Endothelial cell of umbilical vein (primary cell): ENCODE results near the gene RAD18. TPM values are rescaled to one million over a fixed set of nuclear protein-coding genes. Genes with fewer than 3 reads are reported as not detected.

Experiments
- BruUV-seq: library from RNA; stranded (reverse); fragments of 400-500 nt; replicated peaks from 2 replicates; lab custom pipeline; 2021; lab: Mats Ljungman, UMichigan
- CTCF ChIA-PET: fragments of 300-600, 350-600 bp; sonication (Branson Sonifier 250); formaldehyde crosslinking; loops from one replicate; lab custom pipeline; 2021; ENCODE audit warnings: antibody characterized with exemption, inconsistent platforms; lab: Charles Lee
- POLR2A ChIA-PET: fragments of 300-600, 350-600 bp; sonication (Branson Sonifier 250); formaldehyde crosslinking; loops from one replicate; lab custom pipeline; 2021; ENCODE audit warnings: antibody characterized with exemption, inconsistent platforms; lab: Charles Lee
- DNase-seq: peaks from one replicate; pipeline ENCODE4 v3.0.0-alpha.2; 2011; ENCODE audit warnings: low read depth, low spot score
- FAIRE-seq: peaks from 2 replicates; lab custom pipeline; 2011; peaks lifted over from hg19 to GRCh38; lab: Jason Lieb, UNC
- H2AFZ ChIP-seq: 2 replicates; pipeline ENCODE4 v1.6.0; 2012; ENCODE audit warnings: low read depth, low read length, control low read depth, inconsistent platforms
- H3K27ac ChIP-seq: 2 replicates; pipeline ENCODE4 v1.5.1; 2011; ENCODE audit warnings: low read depth, mild to moderate bottlenecking, control low read depth, low read length, moderate library complexity; ENCODE audit not compliant: insufficient read depth
- H3K27me3 ChIP-seq, 2 experiments: 2 replicates each; pipeline versions ENCODE4 v1.6.0 to v1.6.1; 2011; ENCODE audit warnings: low read length in 2 of 2, mixed read lengths in 1 of 2; ENCODE audit not compliant: control insufficient read depth in 2 of 2, insufficient read depth in 2 of 2
- H3K36me3 ChIP-seq, 2 experiments: 2 replicates in 1 of 2; 3 replicates in 1 of 2; pipeline ENCODE4 v1.5.1; 2011; ENCODE audit warnings: low read length in 2 of 2, mild to moderate bottlenecking in 1 of 2, moderate library complexity in 1 of 2; ENCODE audit not compliant: control insufficient read depth in 2 of 2, insufficient read depth in 2 of 2; ENCODE audit errors: extremely low read depth in 1 of 2
- H3K4me1 ChIP-seq: 3 replicates; pipeline ENCODE4 v1.5.1; 2011; ENCODE audit warnings: mild to moderate bottlenecking, low read length; ENCODE audit not compliant: control insufficient read depth, insufficient read depth; ENCODE audit errors: extremely low read depth
- H3K4me2 ChIP-seq: 2 replicates; pipeline ENCODE4 v1.6.1; 2011; ENCODE audit warnings: low read length, control low read depth, mixed read lengths; ENCODE audit not compliant: insufficient read depth
- H3K4me3 ChIP-seq, 3 experiments: fragments of 200-600 bp in 1 of 3; sonication (generic), shearing (Covaris generic) in 1 of 3; replicated peaks in 1 of 3; 2 replicates each; pipeline ENCODE4 v1.5.1; 2011 to 2016; ENCODE audit warnings: control low read depth in 3 of 3, low read length in 3 of 3, mild to moderate bottlenecking in 2 of 3, inconsistent platforms in 1 of 3, low read depth in 1 of 3, moderate library complexity in 1 of 3; ENCODE audit not compliant: insufficient read depth in 1 of 3
- H3K79me2 ChIP-seq: 2 replicates; pipeline ENCODE4 v1.6.0; 2012; ENCODE audit warnings: low read length, inconsistent platforms; ENCODE audit not compliant: control insufficient read depth, insufficient read depth
- H3K9ac ChIP-seq: replicated peaks from 2 replicates; pipeline ENCODE3; 2011; ENCODE audit warnings: low read length, control low read depth; ENCODE audit not compliant: insufficient read depth; ENCODE audit errors: extremely low read depth
- H3K9me1 ChIP-seq: replicated peaks from 3 replicates; pipeline ENCODE4 v1.6.0; 2011; ENCODE audit warnings: mild to moderate bottlenecking, low read length; ENCODE audit not compliant: control insufficient read depth, insufficient read depth; ENCODE audit errors: extremely low read depth
- H3K9me3 ChIP-seq: replicated peaks from 2 replicates; pipeline ENCODE4 v1.5.1; 2012; ENCODE audit warnings: low read length, inconsistent platforms; ENCODE audit not compliant: control insufficient read depth, insufficient read depth
- H4K20me1 ChIP-seq: replicated peaks from 2 replicates; pipeline ENCODE3; 2011; ENCODE audit warnings: mild to moderate bottlenecking, low read length; ENCODE audit not compliant: control insufficient read depth, insufficient read depth; ENCODE audit errors: extremely low read depth
- EZH2 ChIP-seq: IDR thresholded peaks from 2 replicates; pipeline ENCODE4 v1.6.1; 2012; ENCODE audit warnings: borderline replicate concordance, low read depth, mild to moderate bottlenecking, moderate library complexity, low read length, inconsistent platforms; ENCODE audit not compliant: severe bottlenecking
- FOS ChIP-seq: IDR thresholded peaks from 2 replicates; pipeline ENCODE4 v1.6.1; 2011; ENCODE audit warnings: mild to moderate bottlenecking, low read length, moderate library complexity, borderline replicate concordance; ENCODE audit not compliant: insufficient read depth
- JUN ChIP-seq: IDR thresholded peaks from 2 replicates; pipeline ENCODE4 v1.6.1; 2011; ENCODE audit warnings: borderline replicate concordance, low read depth; ENCODE audit not compliant: insufficient read length, insufficient read depth
- POLR2AphosphoS5 ChIP-seq: IDR thresholded peaks from 2 replicates; pipeline ENCODE4 v1.6.1; 2012; ENCODE audit warnings: low read depth, mild to moderate bottlenecking, control low read depth, low read length, moderate library complexity; ENCODE audit not compliant: insufficient read depth
- dilution Hi-C: fragments of 300-500 bp; cut with MboI; formaldehyde crosslinking; loops from one replicate; pipeline ENCODE4 v1.15.0; 2019; ENCODE audit warnings: low sequenced_read_pairs; ENCODE audit not compliant: extremely low pct_ligation_motif_present
- intact Hi-C: fragments of 100-400 bp; cut with micrococcal nuclease; formaldehyde crosslinking; loops from one replicate; pipeline ENCODE4 v1.10.0; 2022
- polyA plus RNA-seq, 4 experiments: library from polyadenylated mRNA; depleted of rRNA in 3 of 4; stranded (reverse) in 3 of 4; unstranded in 1 of 4; fragments of >200 nt; gene quantifications; 2 replicates each; pipeline versions ENCODE4 v1.2.1 to v1.2.3, GENCODE V29; 2011 to 2012; ENCODE audit warnings: missing spikeins in 1 of 4
- total RNA-seq: library from RNA; stranded (reverse); gene quantifications from 2 replicates; pipeline ENCODE4 v1.2.3, GENCODE V29; 2021

The RAD18 gene
- total and polyA plus RNA-seq, 2 donors (not counting 3 experiments of a cell fraction or from before 2014, with no cell fraction given), result 7.9 to 23.8 TPM

DNA sequence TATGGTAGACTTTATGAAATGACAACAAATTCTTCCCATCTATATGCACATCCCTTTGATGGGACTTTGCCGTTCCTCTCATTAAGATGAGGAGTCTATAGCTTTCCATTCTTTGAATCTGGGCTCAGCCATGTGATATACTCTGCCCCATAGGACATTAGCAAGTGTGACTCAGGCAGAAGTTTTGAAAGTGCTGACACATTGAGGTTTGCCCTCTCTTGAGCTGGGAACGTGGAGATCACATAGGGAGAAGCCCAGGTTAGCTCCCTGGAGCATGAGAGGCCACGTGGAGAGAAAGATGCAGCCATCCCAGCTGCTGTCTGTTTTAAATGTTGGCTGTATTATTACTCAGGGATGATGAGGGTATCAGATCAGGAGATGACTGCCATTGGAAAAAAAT, 126.1 kb downstream of the RAD18 start:
- H3K79me2 ChIP-seq, result no peaks in the 10 kb centered on the region
- no peak overlapping the region for H3K27ac ChIP-seq
- no peaks in the 10 kb centered on the region for H3K36me3 ChIP-seq
- dilution Hi-C loops, result no loop called here
- FAIRE-seq, result no peak
- H4K20me1 ChIP-seq, result no peaks in the 10 kb centered on the region
- no peak overlapping the region for H3K9ac ChIP-seq
- ChIA-PET POLR2A (no interaction called here), CTCF (interaction anchor here (1.0 kb wide), 1 partner anchor 9 kb away, joined by 3 read pairs; no protein-coding TSS in a partner anchor)
- DNase-seq, result no peak
- no peaks in the 10 kb centered on the region for H3K9me1 ChIP-seq
- intact Hi-C loops, result no loop called here
- H3K27me3 ChIP-seq, result no peaks in the 10 kb centered on the region
- no TSS peak for BruUV-seq
- no peaks in the 10 kb centered on the region for H3K9me3 ChIP-seq
- no peak overlapping the region for H3K4me3 ChIP-seq
- TF ChIP-seq EZH2, result no peak
- TF ChIP-seq POLR2AphosphoS5, result no peak
- TF ChIP-seq JUN, result no peak
- no peak overlapping the region for H2AFZ ChIP-seq
- no peak overlapping the region for H3K4me2 ChIP-seq
- H3K4me1 ChIP-seq, result no peaks in the 10 kb centered on the region

DNA sequence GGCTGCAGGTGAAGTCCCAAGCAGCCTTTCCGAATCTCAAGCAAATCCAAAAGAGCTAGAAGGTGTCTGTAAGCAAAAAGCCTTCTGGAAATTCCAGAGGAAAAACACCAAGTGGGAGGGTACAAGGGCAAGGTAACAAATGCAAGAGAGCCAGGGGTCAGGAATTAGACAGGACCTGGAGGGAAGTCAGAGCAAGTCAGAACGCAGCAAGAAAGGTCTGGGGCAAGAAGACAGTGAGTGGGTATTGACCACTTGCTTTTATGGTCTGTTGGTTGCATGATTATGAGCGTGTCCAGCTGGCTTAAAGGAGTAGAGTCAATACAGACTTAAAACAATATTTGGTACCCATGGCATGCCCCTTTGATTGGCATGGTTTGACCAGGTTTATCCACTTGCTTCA, 127.2 kb downstream of the RAD18 start:
- Histone ChIP-seq H3K9ac (no peak overlapping the region), H3K9me1 (no peaks in the 10 kb centered on the region), H3K4me3 (no peak overlapping the region), H3K79me2 (no peaks in the 10 kb centered on the region), H3K4me1 (no peaks in the 10 kb centered on the region), H3K9me3 (no peaks in the 10 kb centered on the region), H4K20me1 (no peaks in the 10 kb centered on the region), H3K27ac (no peak overlapping the region), H3K27me3 (no peaks in the 10 kb centered on the region), H2AFZ (no peak overlapping the region), H3K4me2 (no peak overlapping the region), H3K36me3 (no peaks in the 10 kb centered on the region)
- CTCF ChIA-PET, result no interaction called here
- no peak for TF ChIP-seq FOS
- FAIRE-seq, result no peak
- DNase-seq, result no peak
- intact Hi-C loops (no loop called here), dilution Hi-C loops (no loop called here)
- no TSS peak for BruUV-seq
- POLR2A ChIA-PET, result no interaction called here
